Nephron progenitor cell (in vitro differentiated cells): ENCODE measurements around the gene ELMO1.

ENCODE experiments used
- DNase-seq: peaks from one replicate; pipeline ENCODE4 v3.0.0; 2021
- H3K27ac Mint-ChIP-seq: 2 replicates; pipeline ENCODE4 v1.8.0; 2021; ENCODE audit warnings: mild to moderate bottlenecking, moderate library complexity, mixed read lengths
- H3K27me3 Mint-ChIP-seq: 2 replicates; pipeline ENCODE4 v1.8.0; 2021; ENCODE audit warnings: mild to moderate bottlenecking, low read depth, mixed read lengths; ENCODE audit not compliant: poor library complexity
- H3K36me3 Mint-ChIP-seq: 2 replicates; pipeline ENCODE4 v1.8.0; 2021; ENCODE audit warnings: low read depth, mixed read lengths
- H3K4me1 Mint-ChIP-seq: 2 replicates; pipeline ENCODE4 v1.8.0; 2021; ENCODE audit warnings: mixed read lengths
- H3K4me3 Mint-ChIP-seq: 2 replicates; pipeline ENCODE4 v1.8.0; 2021; ENCODE audit warnings: mild to moderate bottlenecking, moderate library complexity, mixed read lengths
- H3K9me3 Mint-ChIP-seq: 2 replicates; pipeline ENCODE4 v1.8.0; 2021; ENCODE audit warnings: mild to moderate bottlenecking, moderate library complexity, mixed read lengths
- CTCF ChIP-seq: fragments of 200-600 bp; sonication (generic); IDR thresholded peaks from 2 replicates; pipeline ENCODE4 v1.5.0; 2021; ENCODE audit warnings: antibody characterized with exemption

The ELMO1 gene

GRCh38 chr7:37076668-37077067 is 372.0 kb downstream of the ELMO1 start:
- Mint-ChIP-seq H3K4me3 (no peak overlapping the region), H3K27ac (no peak overlapping the region)

GRCh38 chr7:37074370-37074769 is 374.3 kb downstream of the ELMO1 start:
- H3K4me1 Mint-ChIP-seq: no peaks in the 10 kb centered on the region
- no peak overlapping the region for H3K4me3 Mint-ChIP-seq
- H3K9me3 Mint-ChIP-seq: no peaks in the 10 kb centered on the region
- no peak for DNase-seq
- peaks cover 5% of the 10 kb centered on the region for H3K27me3 Mint-ChIP-seq
- no peak for TF ChIP-seq CTCF
- no peak overlapping the region for H3K27ac Mint-ChIP-seq
- H3K36me3 Mint-ChIP-seq: no peaks in the 10 kb centered on the region

More at GRCh38 chr7:37076668-37077067, 372.0 kb downstream of the ELMO1 start:
- Mint-ChIP-seq H3K9me3 (no peaks in the 10 kb centered on the region), H3K36me3 (no peaks in the 10 kb centered on the region), H3K27me3 (peaks cover 5% of the 10 kb centered on the region), H3K4me1 (no peaks in the 10 kb centered on the region)
- TF ChIP-seq CTCF: no peak
- DNase-seq: no peak

GRCh38 chr7:37071124-37071523 is 377.5 kb downstream of the ELMO1 start:
- H3K27me3 Mint-ChIP-seq: peaks cover 3% of the 10 kb centered on the region

GRCh38 chr7:37070471-37070870 is 378.2 kb downstream of the ELMO1 start:
- no peaks in the 10 kb centered on the region for H3K9me3 Mint-ChIP-seq
- H3K4me1 Mint-ChIP-seq: peaks cover 18% of the 10 kb centered on the region
- H3K27me3 Mint-ChIP-seq: peaks cover 3% of the 10 kb centered on the region
- no peaks in the 10 kb centered on the region for H3K36me3 Mint-ChIP-seq
- DNase-seq: no peak
- H3K4me3 Mint-ChIP-seq: no peak overlapping the region
- no peak overlapping the region for H3K27ac Mint-ChIP-seq
- no peak for TF ChIP-seq CTCF

More at GRCh38 chr7:37071124-37071523, 377.5 kb downstream of the ELMO1 start:
- no peaks in the 10 kb centered on the region for H3K9me3 Mint-ChIP-seq
- no peaks in the 10 kb centered on the region for H3K36me3 Mint-ChIP-seq
- no peak overlapping the region for H3K27ac Mint-ChIP-seq
- DNase-seq: no peak
- peaks cover 18% of the 10 kb centered on the region for H3K4me1 Mint-ChIP-seq
- H3K4me3 Mint-ChIP-seq: no peak overlapping the region
- TF ChIP-seq CTCF: no peak

- H3K27me3 Mint-ChIP-seq: peaks cover 3% of the 10 kb centered on the region
- peaks cover 18% of the 10 kb centered on the region for H3K4me1 Mint-ChIP-seq
- H3K36me3 Mint-ChIP-seq: peaks cover 3% of the 10 kb centered on the region
- no peak for DNase-seq
- no peaks in the 10 kb centered on the region for H3K9me3 Mint-ChIP-seq
- TF ChIP-seq CTCF: no peak
- H3K27ac Mint-ChIP-seq: no peak overlapping the region
- H3K4me3 Mint-ChIP-seq: no peak overlapping the region
These were observed 378.6 kb downstream of the ELMO1 start for GRCh38 chr7:37070031-37070430.

- no peak for TF ChIP-seq CTCF
- no peaks in the 10 kb centered on the region for H3K9me3 Mint-ChIP-seq
- H3K27me3 Mint-ChIP-seq: peaks cover 3% of the 10 kb centered on the region
- H3K36me3 Mint-ChIP-seq: peaks cover 3% of the 10 kb centered on the region
- peaks cover 18% of the 10 kb centered on the region for H3K4me1 Mint-ChIP-seq
- DNase-seq: no peak
- no peak overlapping the region for H3K4me3 Mint-ChIP-seq
- H3K27ac Mint-ChIP-seq: no peak overlapping the region
These were observed 379.3 kb downstream of the ELMO1 start for GRCh38 chr7:37069336-37069735.
